Stimulated activated CD4-positive, alpha-beta T cell treated with anti-CD3 and anti-CD28 coated beads, Interleukin-12 subunit alpha, Interleukin-12 subunit beta, amount 100 ng/mL, for 24 hours (primary cell): ENCODE measurements around the gene CIDEA.

Experiments
- DNase-seq, 2 experiments: peaks; one replicate each; pipeline ENCODE4 v3.0.0-alpha.2; 2020; ENCODE audit warnings: low read depth in 2 of 2

The CIDEA gene

GRCh38 chr18:12296457-12296856 lies 42.3 kb downstream of the CIDEA start:
- no peak for DNase-seq

- DNase-seq = no peak
Observed at GRCh38 chr18:12299862-12300261, 45.7 kb downstream of the CIDEA start.

GRCh38 chr18:12301263-12302005 lies 47.3 kb downstream of the CIDEA start:
- no peak for DNase-seq

- DNase-seq = no peak
Observed at GRCh38 chr18:12302391-12303147, 48.4 kb downstream of the CIDEA start.

- no peak for DNase-seq
Observed at GRCh38 chr18:12304351-12305210, 50.4 kb downstream of the CIDEA start.

GRCh38 chr18:12305211-12305610 lies 51.0 kb downstream of the CIDEA start:
- DNase-seq = no peak

GRCh38 chr18:12305930-12306629 lies 51.9 kb downstream of the CIDEA start:
- DNase-seq = no peak

GRCh38 chr18:12306752-12307700 lies 52.9 kb downstream of the CIDEA start:
- DNase-seq = no peak

- DNase-seq = peak in 1 of 2 experiments; percentile 21
Observed at GRCh38 chr18:12307701-12308385, 53.7 kb downstream of the CIDEA start, which contains the start of gene TUBB6. TSS of gene TUBB6 (plus strand) at chr18:12308241. CDS start at chr18:12308293, 52 bp downstream.

GRCh38 chr18:12308386-12309100 lies 54.4 kb downstream of the CIDEA start:
- DNase-seq = no peak

- no peak for DNase-seq
Observed at GRCh38 chr18:12309683-12310198, 55.6 kb downstream of the CIDEA start.

GRCh38 chr18:12310762-12311161 lies 56.6 kb downstream of the CIDEA start:
- no peak for DNase-seq

- no peak for DNase-seq
Observed at GRCh38 chr18:12312976-12313375, 58.8 kb downstream of the CIDEA start.

- DNase-seq = no peak
Observed at GRCh38 chr18:12313530-12314245, 59.5 kb downstream of the CIDEA start.

GRCh38 chr18:12314591-12315305 lies 60.6 kb downstream of the CIDEA start:
- DNase-seq = no peak

- no peak for DNase-seq
Observed at GRCh38 chr18:12315490-12315889, 61.3 kb downstream of the CIDEA start.

- DNase-seq = no peak
Observed at GRCh38 chr18:12315911-12316310, 61.8 kb downstream of the CIDEA start.
